Hair follicular keratinocyte (primary cell): ENCODE data around the gene R3HDML. TPM values are rescaled to one million over a fixed set of nuclear protein-coding genes. Genes with fewer than 3 reads are reported as not detected.

Experiments
- total RNA-seq: library from RNA; depleted of rRNA; stranded (reverse); fragments of >200 nt; gene quantifications from 2 replicates; pipeline ENCODE4 v1.2.3, GENCODE V29; 2015

The R3HDML gene
- total RNA-seq: not detected in 2 replicates

GRCh38 chr20:44336725-44337380, at the start of gene R3HDML:
Gene R3HDML, plus strand, starts transcription at chr20:44337043. Its CDS starts 115 bp downstream, at chr20:44337158.

GRCh38 chr20:44310664-44311639, 25.9 kb upstream of the R3HDML start, which contains the start of gene FITM2:
Gene FITM2, minus strand, starts transcription at chr20:44311202. Its CDS starts 54 bp downstream, at chr20:44311148.

GRCh38 chr20:44355498-44356352, 18.9 kb downstream of the R3HDML start, which contains the start of gene HNF4A:
Gene HNF4A, plus strand, starts transcription at chr20:44355699. Its CDS starts 106 bp downstream, at chr20:44355805.

Other genes with a start within 250 kb of the R3HDML start
- gene JPH2, start 149.9 kb upstream of the R3HDML start, total RNA-seq: 1.3 and 3.3 TPM in 2 replicates
- gene OSER1, start 126.3 kb upstream of the R3HDML start, total RNA-seq: 24.4 and 29.1 TPM in 2 replicates
- not detected in 2 replicates for gene GDAP1L1, start 89.7 kb upstream of the R3HDML start, total RNA-seq
- 3.0 and 3.5 TPM in 2 replicates for gene FITM2, start 25.8 kb upstream of the R3HDML start, total RNA-seq
- not detected in 2 replicates for gene HNF4A, start 18.7 kb downstream of the R3HDML start, total RNA-seq
- gene TTPAL, start 138.8 kb downstream of the R3HDML start, total RNA-seq: 14.0 and 14.3 TPM in 2 replicates
- gene SERINC3, start 185.0 kb downstream of the R3HDML start, total RNA-seq: 41.1 and 61.8 TPM in 2 replicates
- 13.2 and 23.0 TPM in 2 replicates for gene PKIG, start 245.5 kb downstream of the R3HDML start, total RNA-seq